GM12878 (cell line): ENCODE measurements around the gene ALDH1L1. TPM values are rescaled to one million over a fixed set of nuclear protein-coding genes. Genes with fewer than 3 reads are reported as not detected.

ENCODE experiments used
- ATAC-seq: fragments of 200-7000 bp; cut with Tn5 transposase; 3 replicates; pipeline ENCODE4 v1.9.1; 2020; ENCODE audit warnings: mild to moderate bottlenecking, moderate library complexity
- BruUV-seq: library from RNA; stranded (reverse); fragments of 400-500 nt; replicated peaks from 2 replicates; lab custom pipeline; 2021; lab: Mats Ljungman, UMichigan
- CTCF ChIA-PET: fragments of 300-600 bp; sonication (Branson Sonifier 250); formaldehyde crosslinking; extraction: SDS; loops from one replicate; lab custom pipeline; 2021; ENCODE audit warnings: inconsistent platforms; lab: Yijun Ruan, JAX
- POLR2A ChIA-PET: fragments of 350-600 bp; formaldehyde crosslinking; extraction: SDS; loops from one replicate; lab custom pipeline; 2021; ENCODE audit warnings: inconsistent platforms; lab: Charles Lee
- RAD21 ChIA-PET: fragments of 300-600 bp; sonication (Branson Sonifier 250); formaldehyde crosslinking; loops from one replicate; lab custom pipeline; 2023; ENCODE audit warnings: antibody characterized with exemption; ENCODE audit not compliant: unreplicated experiment; lab: Charles Lee
- SMC1A ChIA-PET: fragments of 300-600 bp; sonication (Branson Sonifier 250); formaldehyde crosslinking; loops from one replicate; lab custom pipeline; 2023; ENCODE audit not compliant: unreplicated experiment, uncharacterized antibody; lab: Charles Lee
- DNase-seq: peaks from one replicate; pipeline ENCODE4 v3.0.0-alpha.2; 2011; ENCODE audit warnings: low read depth, low spot score
- FAIRE-seq: peaks from 3 replicates; lab custom pipeline; 2011; peaks lifted over from hg19 to GRCh38; lab: Jason Lieb, UNC
- H2AFZ ChIP-seq: 2 replicates; pipeline ENCODE4 v1.6.0; 2011; ENCODE audit warnings: low read depth, low read length, control low read depth; ENCODE audit not compliant: control insufficient read depth
- H3K27ac ChIP-seq: 2 replicates; pipeline ENCODE4 v1.5.1; 2011; ENCODE audit warnings: control low read depth; ENCODE audit not compliant: control insufficient read depth, insufficient read depth
- H3K27me3 ChIP-seq, 2 experiments: replicated peaks in 1 of 2; 2 replicates each; pipeline versions ENCODE4 v1.6.0 to v1.6.1; 2011; ENCODE audit warnings: low read length in 1 of 2; ENCODE audit not compliant: control insufficient read depth in 2 of 2, insufficient read depth in 2 of 2
- H3K36me3 ChIP-seq, 2 experiments: 2 replicates each; pipeline ENCODE4 v1.5.1; 2011; ENCODE audit warnings: low read length in 1 of 2; ENCODE audit not compliant: control insufficient read depth in 2 of 2, insufficient read depth in 2 of 2
- H3K4me1 ChIP-seq: 2 replicates; pipeline ENCODE4 v1.6.1; 2011; ENCODE audit warnings: mild to moderate bottlenecking, low read length, moderate library complexity, mixed read lengths; ENCODE audit not compliant: control insufficient read depth, insufficient read depth
- H3K4me2 ChIP-seq: 2 replicates; pipeline ENCODE4 v1.6.0; 2011; ENCODE audit warnings: control low read depth; ENCODE audit not compliant: control insufficient read depth, insufficient read depth
- H3K4me3 ChIP-seq: fragments of 200-600 bp; sonication (generic); 2 replicates; pipeline ENCODE4 v1.5.1; 2016
- H3K79me2 ChIP-seq: 2 replicates; pipeline ENCODE4 v1.6.0; 2011; ENCODE audit warnings: low read length; ENCODE audit not compliant: control insufficient read depth, insufficient read depth
- H3K9ac ChIP-seq: 2 replicates; pipeline ENCODE4 v1.8.0; 2011; ENCODE audit warnings: low read length, control low read depth, mixed read lengths; ENCODE audit not compliant: control insufficient read depth, insufficient read depth
- H3K9me3 ChIP-seq: replicated peaks from 3 replicates; pipeline ENCODE4 v1.5.1; 2011; ENCODE audit warnings: mild to moderate bottlenecking, low read length; ENCODE audit not compliant: control insufficient read depth, insufficient read depth
- H4K20me1 ChIP-seq: 2 replicates; pipeline ENCODE4 v1.6.0; 2011; ENCODE audit not compliant: control insufficient read depth, insufficient read depth
- ASH2L ChIP-seq: fragments of 300-600, 200-600 bp; sonication (generic); IDR thresholded peaks from 2 replicates; pipeline ENCODE4 v1.6.1; 2017; ENCODE audit warnings: low read depth, mild to moderate bottlenecking, borderline replicate concordance
- CREM ChIP-seq: IDR thresholded peaks from 2 replicates; pipeline ENCODE4 v1.6.1; 2014; ENCODE audit warnings: antibody characterized with exemption, low read depth
- EZH2 ChIP-seq: IDR thresholded peaks from 2 replicates; pipeline ENCODE4 v1.6.1; 2012; ENCODE audit warnings: low read depth, mild to moderate bottlenecking, control low read depth, inconsistent platforms, low read length, borderline replicate concordance; ENCODE audit not compliant: control insufficient read depth
- KDM1A ChIP-seq: fragments of 200-600 bp; sonication (generic); IDR thresholded peaks from 2 replicates; pipeline ENCODE4 v1.6.1; 2016; ENCODE audit warnings: borderline replicate concordance
- MYC ChIP-seq: IDR thresholded peaks from 2 replicates; pipeline ENCODE4 v1.6.1; 2011; ENCODE audit warnings: mild to moderate bottlenecking, low read length, moderate library complexity, inconsistent platforms; ENCODE audit not compliant: insufficient read depth, insufficient replicate concordance, insufficient read length, severe bottlenecking
- POLR2A ChIP-seq: IDR thresholded peaks from 2 replicates; pipeline ENCODE4 v1.6.1; 2011; ENCODE audit warnings: low read depth, mild to moderate bottlenecking, low read length
- RFX5 ChIP-seq: IDR thresholded peaks from 2 replicates; pipeline ENCODE4 v1.6.1; 2011; ENCODE audit warnings: low read depth, low read length, improper control_type of control experiment
- SPI1 ChIP-seq: IDR thresholded peaks from 2 replicates; pipeline ENCODE4 v1.6.1; 2011; ENCODE audit warnings: low read depth, mild to moderate bottlenecking, low read length, moderate library complexity, borderline replicate concordance; ENCODE audit not compliant: insufficient read depth
- WGBS: methylation state at CpG from one replicate; pipeline ENCODE4 v1.1.6; 2016; ENCODE audit warnings: low lambda C conversion rate; ENCODE audit not compliant: insufficient replicate concordance, insufficient coverage; ENCODE audit errors: missing lambda C conversion rate; 5-methylcytosine and 5-hydroxymethylcytosine counted together
- in situ Hi-C: fragments of 300-500 bp; cut with MboI; formaldehyde crosslinking; loops from 9 replicates; pipeline ENCODE4 v1.14.3; 2018; ENCODE audit warnings: mixed read lengths
- intact Hi-C: fragments of 100-400 bp; cut with micrococcal nuclease; formaldehyde crosslinking; loops from one replicate; pipeline ENCODE4 v1.14.2; 2022; ENCODE audit not compliant: unreplicated experiment
- polyA plus RNA-seq, 11 experiments: library from polyadenylated mRNA; depleted of rRNA in 4 of 11; unstranded in 6 of 11; stranded (reverse) in 5 of 11; fragments of >200 nt; fragmentation: Nextera tagmentation in 4 of 11; fragmentation: Illumina TruSeq in 1 of 11; extraction: Ambion mirVana in 4 of 11; extraction: Trizol in 1 of 11; gene quantifications; 1 replicate in 1 of 11; 2 replicates in 10 of 11; pipeline versions ENCODE4 v1.2.1 to v1.2.3, GENCODE V29; 2011 to 2016; ENCODE audit warnings: inconsistent platforms in 2 of 11, missing spikeins in 2 of 11, low read depth in 1 of 11
- total RNA-seq, 4 experiments: library from RNA; depleted of rRNA in 3 of 4; stranded (reverse); fragments of >200 nt in 3 of 4; fragmentation: Illumina TruSeq in 1 of 4; extraction: Trizol in 1 of 4; gene quantifications; 2 replicates each; pipeline versions ENCODE4 v1.2.1 to v1.2.3, GENCODE V29; 2013 to 2021
- TF ChIP-seq, protein P1 (sequence below): fragments of 450-650 bp; formaldehyde crosslinking; IDR thresholded peaks from 2 replicates; pipeline ENCODE4 v1.4.0; 2020; ENCODE audit warnings: mild to moderate bottlenecking, moderate library complexity
- TF ChIP-seq, protein P2 (sequence below): fragments of 450-650 bp; IDR thresholded peaks from 2 replicates; pipeline ENCODE4 v1.6.1; 2017; ENCODE audit warnings: borderline replicate concordance
- TF ChIP-seq, protein P3 (sequence below): IDR thresholded peaks from 2 replicates; pipeline ENCODE4 v1.6.1; 2012; ENCODE audit warnings: low read length, inconsistent platforms

Gene ALDH1L1
- total and polyA plus RNA-seq, 10 of the 15 experiments (the other 5 are each of a cell fraction or from before 2014, with no cell fraction given), result 0.04 to 18.2 (median 0.45) TPM

GRCh38 chr3:126186749-126187148, 6.4 kb upstream of the ALDH1L1 start:
- Histone ChIP-seq H3K79me2 (no peaks in the 10 kb centered on the region), H3K36me3 (no peaks in the 10 kb centered on the region), H2AFZ (no peak overlapping the region), H3K4me2 (no peak overlapping the region), H4K20me1 (no peaks in the 10 kb centered on the region), H3K4me3 (no peak overlapping the region), H3K9ac (no peak overlapping the region), H3K27ac (no peak overlapping the region), H3K27me3 (no peaks in the 10 kb centered on the region; a peak in 1 of 4 replicates), H3K4me1 (no peaks in the 10 kb centered on the region)
- DNase-seq, result no peak
- no peak for ATAC-seq
- SMC1A ChIA-PET, result interaction anchor here (1.0 kb wide), 1 partner anchor 12 kb away, joined by 3 read pairs; no protein-coding TSS in a partner anchor
- in situ Hi-C loops, result no loop called here
- intact Hi-C loops, result no loop called here
- BruUV-seq, result no TSS peak
- no peak for FAIRE-seq
- TF ChIP-seq POLR2A (no peak), MYC (no peak), ASH2L (no peak), SPI1 (no peak), EZH2 (no peak), CREM (no peak), KDM1A (no peak), RFX5 (no peak)
- TF ChIP-seq, protein P1, sequence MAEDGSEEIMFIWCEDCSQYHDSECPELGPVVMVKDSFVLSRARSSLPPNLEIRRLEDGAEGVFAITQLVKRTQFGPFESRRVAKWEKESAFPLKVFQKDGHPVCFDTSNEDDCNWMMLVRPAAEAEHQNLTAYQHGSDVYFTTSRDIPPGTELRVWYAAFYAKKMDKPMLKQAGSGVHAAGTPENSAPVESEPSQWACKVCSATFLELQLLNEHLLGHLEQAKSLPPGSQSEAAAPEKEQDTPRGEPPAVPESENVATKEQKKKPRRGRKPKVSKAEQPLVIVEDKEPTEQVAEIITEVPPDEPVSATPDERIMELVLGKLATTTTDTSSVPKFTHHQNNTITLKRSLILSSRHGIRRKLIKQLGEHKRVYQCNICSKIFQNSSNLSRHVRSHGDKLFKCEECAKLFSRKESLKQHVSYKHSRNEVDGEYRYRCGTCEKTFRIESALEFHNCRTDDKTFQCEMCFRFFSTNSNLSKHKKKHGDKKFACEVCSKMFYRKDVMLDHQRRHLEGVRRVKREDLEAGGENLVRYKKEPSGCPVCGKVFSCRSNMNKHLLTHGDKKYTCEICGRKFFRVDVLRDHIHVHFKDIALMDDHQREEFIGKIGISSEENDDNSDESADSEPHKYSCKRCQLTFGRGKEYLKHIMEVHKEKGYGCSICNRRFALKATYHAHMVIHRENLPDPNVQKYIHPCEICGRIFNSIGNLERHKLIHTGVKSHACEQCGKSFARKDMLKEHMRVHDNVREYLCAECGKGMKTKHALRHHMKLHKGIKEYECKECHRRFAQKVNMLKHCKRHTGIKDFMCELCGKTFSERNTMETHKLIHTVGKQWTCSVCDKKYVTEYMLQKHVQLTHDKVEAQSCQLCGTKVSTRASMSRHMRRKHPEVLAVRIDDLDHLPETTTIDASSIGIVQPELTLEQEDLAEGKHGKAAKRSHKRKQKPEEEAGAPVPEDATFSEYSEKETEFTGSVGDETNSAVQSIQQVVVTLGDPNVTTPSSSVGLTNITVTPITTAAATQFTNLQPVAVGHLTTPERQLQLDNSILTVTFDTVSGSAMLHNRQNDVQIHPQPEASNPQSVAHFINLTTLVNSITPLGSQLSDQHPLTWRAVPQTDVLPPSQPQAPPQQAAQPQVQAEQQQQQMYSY (CRISPR knock-in tag), result no peak
- TF ChIP-seq, protein P2, sequence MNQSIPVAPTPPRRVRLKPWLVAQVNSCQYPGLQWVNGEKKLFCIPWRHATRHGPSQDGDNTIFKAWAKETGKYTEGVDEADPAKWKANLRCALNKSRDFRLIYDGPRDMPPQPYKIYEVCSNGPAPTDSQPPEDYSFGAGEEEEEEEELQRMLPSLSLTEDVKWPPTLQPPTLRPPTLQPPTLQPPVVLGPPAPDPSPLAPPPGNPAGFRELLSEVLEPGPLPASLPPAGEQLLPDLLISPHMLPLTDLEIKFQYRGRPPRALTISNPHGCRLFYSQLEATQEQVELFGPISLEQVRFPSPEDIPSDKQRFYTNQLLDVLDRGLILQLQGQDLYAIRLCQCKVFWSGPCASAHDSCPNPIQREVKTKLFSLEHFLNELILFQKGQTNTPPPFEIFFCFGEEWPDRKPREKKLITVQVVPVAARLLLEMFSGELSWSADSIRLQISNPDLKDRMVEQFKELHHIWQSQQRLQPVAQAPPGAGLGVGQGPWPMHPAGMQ, result no peak
- TF ChIP-seq, protein P3, sequence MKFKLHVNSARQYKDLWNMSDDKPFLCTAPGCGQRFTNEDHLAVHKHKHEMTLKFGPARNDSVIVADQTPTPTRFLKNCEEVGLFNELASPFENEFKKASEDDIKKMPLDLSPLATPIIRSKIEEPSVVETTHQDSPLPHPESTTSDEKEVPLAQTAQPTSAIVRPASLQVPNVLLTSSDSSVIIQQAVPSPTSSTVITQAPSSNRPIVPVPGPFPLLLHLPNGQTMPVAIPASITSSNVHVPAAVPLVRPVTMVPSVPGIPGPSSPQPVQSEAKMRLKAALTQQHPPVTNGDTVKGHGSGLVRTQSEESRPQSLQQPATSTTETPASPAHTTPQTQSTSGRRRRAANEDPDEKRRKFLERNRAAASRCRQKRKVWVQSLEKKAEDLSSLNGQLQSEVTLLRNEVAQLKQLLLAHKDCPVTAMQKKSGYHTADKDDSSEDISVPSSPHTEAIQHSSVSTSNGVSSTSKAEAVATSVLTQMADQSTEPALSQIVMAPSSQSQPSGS, result no peak
- TF ChIP-seq, all 136 proteins: peak for 0
- 49% methylated on average over 9 of the region's 9 CpGs for WGBS
- ChIA-PET POLR2A (no interaction called here), RAD21 (no interaction called here), CTCF (interaction anchor here (0.9 kb wide), 1 partner anchor 12 kb away, joined by 4 read pairs; no protein-coding TSS in a partner anchor)
- H3K9me3 ChIP-seq, result no peaks in the 10 kb centered on the region
